Naive thymus-derived CD4-positive, alpha-beta T cell (primary cell): ENCODE results near the gene WDR53. TPM values are rescaled to one million over a fixed set of nuclear protein-coding genes. Genes with fewer than 3 reads are reported as not detected.
"Not testable (repeated sequence)": the region's sequence is repeated elsewhere in the genome, so short reads cannot be mapped to it uniquely, and the experiment has no call there.

ENCODE experiments used
- ATAC-seq: fragments of 150-1000 bp; cut with Tn5 transposase; 2 replicates; pipeline ENCODE4 v1.10.0; 2021; ENCODE audit warnings: mild to moderate bottlenecking, moderate library complexity
- CTCF ChIA-PET: fragments of 350-600 bp; sonication (Branson Sonifier 250); formaldehyde crosslinking; loops from one replicate; lab custom pipeline; 2021; ENCODE audit warnings: antibody characterized with exemption; lab: Charles Lee
- POLR2A ChIA-PET: fragments of 350-600 bp; sonication (Branson Sonifier 250); formaldehyde crosslinking; loops from one replicate; lab custom pipeline; 2021; ENCODE audit warnings: antibody characterized with exemption, inconsistent platforms; lab: Charles Lee
- DNase-seq, 9 donors: peaks; one replicate each; pipeline versions ENCODE4 v3.0.0 to v3.0.0-alpha.2; 2020 to 2022; ENCODE audit warnings: mixed read lengths in 1 of 9
- H3K27ac ChIP-seq: one replicate; pipeline ENCODE4 v1.7.0; 2013; ENCODE audit warnings: mild to moderate bottlenecking, low read depth, low read length, moderate library complexity
- H3K27me3 ChIP-seq, 2 donors: one replicate each; pipeline ENCODE4 v1.7.0; 2013; ENCODE audit warnings: low read length in 2 of 2, mild to moderate bottlenecking in 2 of 2, moderate library complexity in 2 of 2; ENCODE audit not compliant: control insufficient read depth in 2 of 2, insufficient read depth in 2 of 2
- H3K36me3 ChIP-seq, 3 experiments: 1 replicate in 2 of 3; 2 replicates in 1 of 3; pipeline ENCODE4 v1.7.0; 2013; ENCODE audit warnings: low read length in 3 of 3, mild to moderate bottlenecking in 3 of 3, moderate library complexity in 1 of 3; ENCODE audit not compliant: insufficient read depth in 3 of 3, control insufficient read depth in 2 of 3
- H3K4me1 ChIP-seq, 2 donors: one replicate each; pipeline ENCODE4 v1.7.0; 2013; ENCODE audit warnings: low read length in 2 of 2, mild to moderate bottlenecking in 2 of 2, moderate library complexity in 1 of 2; ENCODE audit not compliant: control insufficient read depth in 2 of 2, insufficient read depth in 2 of 2
- H3K4me3 ChIP-seq: 2 replicates; pipeline ENCODE4 v1.7.0; 2013; ENCODE audit warnings: mild to moderate bottlenecking, low read length
- H3K9me3 ChIP-seq, 3 experiments: 1 replicate in 2 of 3; 2 replicates in 1 of 3; pipeline ENCODE4 v1.7.0; 2013; ENCODE audit warnings: low read length in 3 of 3; ENCODE audit not compliant: control insufficient read depth in 2 of 3
- H3K27ac Mint-ChIP-seq, 9 donors: one replicate each; pipeline ENCODE4 v1.8.0; 2020 to 2022; ENCODE audit warnings: mixed read lengths in 9 of 9, mild to moderate bottlenecking in 8 of 9, moderate library complexity in 5 of 9, inconsistent platforms in 2 of 9
- H3K27me3 Mint-ChIP-seq, 5 donors: one replicate each; pipeline ENCODE4 v1.8.0; 2021 to 2022; ENCODE audit warnings: mixed read lengths in 5 of 5, mild to moderate bottlenecking in 1 of 5
- H3K36me3 Mint-ChIP-seq, 5 donors: one replicate each; pipeline ENCODE4 v1.8.0; 2020 to 2022; ENCODE audit warnings: mixed read lengths in 5 of 5, mild to moderate bottlenecking in 3 of 5, inconsistent platforms in 1 of 5
- H3K4me1 Mint-ChIP-seq, 7 donors: one replicate each; pipeline ENCODE4 v1.8.0; 2020 to 2022; ENCODE audit warnings: mixed read lengths in 7 of 7, mild to moderate bottlenecking in 3 of 7, inconsistent platforms in 1 of 7
- H3K4me3 Mint-ChIP-seq, 10 donors: one replicate each; pipeline ENCODE4 v1.8.0; 2020 to 2022; ENCODE audit warnings: mild to moderate bottlenecking in 10 of 10, mixed read lengths in 10 of 10, moderate library complexity in 6 of 10, inconsistent platforms in 2 of 10
- H3K9me3 Mint-ChIP-seq, 11 donors: one replicate each; pipeline ENCODE4 v1.8.0; 2020 to 2022; ENCODE audit warnings: mixed read lengths in 11 of 11, mild to moderate bottlenecking in 4 of 11, inconsistent platforms in 1 of 11, moderate library complexity in 1 of 11
- intact Hi-C, 2 donors: fragments of 100-400 bp; cut with micrococcal nuclease; formaldehyde crosslinking; loops; one replicate each; pipeline ENCODE4 v1.15.1; 2023
- polyA plus RNA-seq, 2 donors: library from polyadenylated mRNA; unstranded; fragments of 300-500 nt; fragmentation: Illumina TruSeq; gene quantifications; one replicate each; pipeline ENCODE4 v1.2.3, GENCODE V29; 2021
- total RNA-seq, 6 experiments: library from RNA in 5 of 6; stranded (reverse) in 5 of 6; gene quantifications; 1 replicate in 5 of 6; 2 replicates in 1 of 6; pipeline ENCODE4 v1.2.3 and lab custom pipeline; 2021 to 2026

The WDR53 gene
- total and polyA plus RNA-seq, 7 experiments from 2014 or later, result 11.9 to 31.5 (median 22.7) TPM

GRCh38 chr3:196599734-196600128, 31.4 kb upstream of the WDR53 start:
- Histone ChIP-seq H3K27ac (no peak overlapping the region), H3K9me3 (no peaks in the 10 kb centered on the region), H3K4me3 (no peak overlapping the region), H3K4me1 (peaks cover 0 to 4% of the 10 kb centered on the region in 2 donors), H3K27me3 (no peaks in the 10 kb centered on the region), H3K36me3 (no peaks in the 10 kb centered on the region)
- Mint-ChIP-seq H3K4me3 (peak overlapping the region in 2 of 10 donors; percentile 29 to 42), H3K27me3 (peaks cover 0 to 30% (median 6%) of the 10 kb centered on the region in 5 donors), H3K27ac (peak overlapping the region in 1 of 9 donors; percentile 62), H3K9me3 (peaks cover 0 to 2% (median 0%) of the 10 kb centered on the region in 11 donors), H3K36me3 (peaks cover 0 to 3% (median 0%) of the 10 kb centered on the region in 5 donors), H3K4me1 (peaks cover 0 to 25% (median 16%) of the 10 kb centered on the region in 7 donors)
- DNase-seq, result no peak
- ATAC-seq, result no peak
- ChIA-PET POLR2A (interaction anchor here (1.1 to 1.4 kb wide), 2 partner anchors 85 to 95 kb away, joined by 3 read pairs; no protein-coding TSS in a partner anchor), CTCF (interaction anchor here (0.7 kb wide), 1 partner anchor 85 kb away, joined by 3 read pairs; no protein-coding TSS in a partner anchor)
- intact Hi-C loops, result loop anchor here (2.0 to 10.0 kb wide), 3 partner anchors 31 to 235 kb away; partner anchors contain the start of genes FBXO45 (in 1 of the 2) and WDR53 (in 1 of the 2)

GRCh38 chr3:196597971-196598733, 29.8 kb upstream of the WDR53 start:
- Mint-ChIP-seq H3K4me1 (peaks cover 0 to 15% (median 9%) of the 10 kb centered on the region in 7 donors), H3K27ac (peak overlapping the region in 8 of 9 donors; percentile 46 to 87 (median 74)), H3K4me3 (peak overlapping the region; percentile 13 to 94 (median 83)), H3K27me3 (peaks cover 0 to 33% (median 6%) of the 10 kb centered on the region in 5 donors)
- H3K27me3 ChIP-seq, H3K36me3 ChIP-seq, H3K27ac ChIP-seq, H3K36me3 Mint-ChIP-seq, H3K9me3 ChIP-seq, H3K9me3 Mint-ChIP-seq, H3K4me1 ChIP-seq: not testable (repeated sequence)
- peak in 6 of 9 donors; percentile 38 to 65 (median 50) for DNase-seq
- POLR2A ChIA-PET, result interaction anchor here (0.7 to 3.1 kb wide), 12 partner anchors 8 to 142 kb away, joined by 3 to 13 read pairs (median 4); partner anchors contain the start of genes FBXO45 and WDR53
- peak overlapping the region; percentile 53 for H3K4me3 ChIP-seq
- peak; percentile 6 for ATAC-seq
- CTCF ChIA-PET, result interaction anchor here (0.7 to 1.9 kb wide), 4 partner anchors 11 to 87 kb away, joined by 3 to 7 read pairs (median 4); no protein-coding TSS in a partner anchor
- intact Hi-C loops, result loop anchor here in 1 of 2 donors (2.0 kb wide), 1 partner anchor 29 kb away; the partner anchor contains the start of genes FBXO45 and WDR53

DNA sequence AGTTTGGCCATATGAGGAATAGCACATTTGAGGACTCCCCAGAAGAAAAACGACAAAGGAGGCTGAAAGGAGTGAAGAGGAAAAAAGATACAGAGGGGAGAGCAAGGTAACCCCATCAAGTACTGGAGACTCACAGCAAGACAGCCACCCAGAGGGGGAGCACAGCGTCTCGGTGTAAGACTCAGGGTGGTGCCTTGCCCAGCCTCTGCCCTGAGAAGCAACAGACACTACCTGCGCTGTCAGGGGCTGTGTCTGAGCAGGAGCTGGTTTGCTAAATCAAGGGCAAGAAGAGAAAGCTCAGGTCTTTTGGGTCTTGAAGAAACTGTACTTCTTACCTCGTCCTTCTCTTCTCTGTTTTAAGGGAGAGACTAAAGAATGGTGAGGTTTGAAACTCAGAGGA, 28.0 kb upstream of the WDR53 start:
- no peaks in the 10 kb centered on the region for H3K27me3 ChIP-seq
- H3K4me3 ChIP-seq, result no peak overlapping the region
- Mint-ChIP-seq H3K36me3 (peaks cover 0 to 3% (median 0%) of the 10 kb centered on the region in 5 donors), H3K27ac (peak overlapping the region in 1 of 9 donors; percentile 20), H3K4me3 (no peak overlapping the region), H3K4me1 (peaks cover 0 to 15% (median 9%) of the 10 kb centered on the region in 7 donors), H3K27me3 (peaks cover 0 to 33% (median 6%) of the 10 kb centered on the region in 5 donors), H3K9me3 (peaks cover 0 to 2% (median 0%) of the 10 kb centered on the region in 11 donors)
- CTCF ChIA-PET, result no interaction called here
- H3K9me3 ChIP-seq, result no peaks in the 10 kb centered on the region
- DNase-seq (no peak), ATAC-seq (no peak)
- no peaks in the 10 kb centered on the region for H3K36me3 ChIP-seq
- H3K4me1 ChIP-seq, result no peaks in the 10 kb centered on the region
- intact Hi-C loops, result no loop called here
- POLR2A ChIA-PET, result interaction anchor here (1.0 to 3.1 kb wide), 2 partner anchors 12 to 13 kb away, joined by 3 to 12 read pairs; no protein-coding TSS in a partner anchor
- H3K27ac ChIP-seq, result no peak overlapping the region

DNA sequence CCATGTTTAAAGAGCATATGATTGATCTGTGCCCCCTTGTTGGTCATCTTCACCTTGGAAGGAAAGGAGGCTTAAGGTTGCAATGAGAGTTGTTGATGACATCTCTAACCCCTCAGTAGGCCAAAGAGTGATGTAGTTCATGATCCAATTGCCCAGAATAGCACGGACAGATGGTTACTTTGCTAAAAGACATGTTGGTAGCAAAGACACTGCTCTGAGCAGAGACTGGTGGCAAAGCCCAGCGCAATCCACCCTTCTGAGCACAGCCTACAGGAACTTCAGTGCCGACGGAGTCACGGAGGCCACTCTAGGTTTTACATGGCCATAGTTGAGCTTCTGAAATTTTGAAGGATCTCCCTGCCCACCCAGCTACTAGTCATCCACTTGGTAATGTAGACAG, 21.9 kb upstream of the WDR53 start:
- ChIA-PET POLR2A (interaction anchor here (0.7 to 1.3 kb wide), 2 partner anchors 8 to 10 kb away, joined by 3 to 6 read pairs; no protein-coding TSS in a partner anchor), CTCF (interaction anchor here (1.4 kb wide), 1 partner anchor 95 kb away, joined by 5 read pairs; no protein-coding TSS in a partner anchor)
- no peaks in the 10 kb centered on the region for H3K9me3 ChIP-seq
- no peak overlapping the region for H3K27ac ChIP-seq
- ATAC-seq, result no peak
- no peak for DNase-seq
- peaks cover 0 to 6% (median 0%) of the 10 kb centered on the region in 7 donors for H3K4me1 Mint-ChIP-seq
- peaks cover 0 to 7% (median 3%) of the 10 kb centered on the region in 5 donors for H3K36me3 Mint-ChIP-seq
- H3K27me3 Mint-ChIP-seq, result peaks cover 0 to 6% (median 0%) of the 10 kb centered on the region in 5 donors
- no peak overlapping the region for H3K4me3 ChIP-seq
- no peaks in the 10 kb centered on the region for H3K4me1 ChIP-seq
- H3K36me3 ChIP-seq, result peaks cover 0 to 6% (median 0%) of the 10 kb centered on the region in 3 experiments
- H3K27me3 ChIP-seq, result no peaks in the 10 kb centered on the region
- no peaks in the 10 kb centered on the region for H3K9me3 Mint-ChIP-seq
- H3K27ac Mint-ChIP-seq, result no peak overlapping the region
- intact Hi-C loops, result no loop called here
- H3K4me3 Mint-ChIP-seq, result no peak overlapping the region

- Histone ChIP-seq H3K4me1 (no peaks in the 10 kb centered on the region), H3K36me3 (peaks cover 0 to 24% (median 0%) of the 10 kb centered on the region in 3 experiments), H3K27me3 (no peaks in the 10 kb centered on the region), H3K27ac (no peak overlapping the region), H3K9me3 (no peaks in the 10 kb centered on the region), H3K4me3 (no peak overlapping the region)
- ChIA-PET POLR2A (interaction anchor here (3.4 kb wide), 1 partner anchor 12 kb away, joined by 12 read pairs; no protein-coding TSS in a partner anchor), CTCF (no interaction called here)
- Mint-ChIP-seq H3K27me3 (no peaks in the 10 kb centered on the region), H3K27ac (no peak overlapping the region), H3K4me3 (no peak overlapping the region), H3K36me3 (peaks cover 0 to 33% (median 17%) of the 10 kb centered on the region in 5 donors), H3K9me3 (no peaks in the 10 kb centered on the region), H3K4me1 (peaks cover 0 to 13% (median 0%) of the 10 kb centered on the region in 7 donors)
- intact Hi-C loops, result no loop called here
- DNase-seq (no peak), ATAC-seq (no peak)
Observed at GRCh38 chr3:196585044-196585757, 16.8 kb upstream of the WDR53 start.

- H3K9me3 Mint-ChIP-seq, result no peaks in the 10 kb centered on the region
- H3K4me1 Mint-ChIP-seq, result peaks cover 20 to 42% (median 29%) of the 10 kb centered on the region in 7 donors
- Histone ChIP-seq H3K27me3 (no peaks in the 10 kb centered on the region), H3K4me3 (no peak overlapping the region), H3K27ac (no peak overlapping the region), H3K9me3 (no peaks in the 10 kb centered on the region), H3K36me3 (peaks cover 0 to 4% (median 0%) of the 10 kb centered on the region in 3 experiments), H3K4me1 (peaks cover 17 to 18% of the 10 kb centered on the region in 2 donors)
- no peak for DNase-seq
- CTCF ChIA-PET, result no interaction called here
- H3K27me3 Mint-ChIP-seq, result no peaks in the 10 kb centered on the region
- POLR2A ChIA-PET, result interaction anchor here (1.4 kb wide), 1 partner anchor 26 kb away, joined by 10 read pairs; no protein-coding TSS in a partner anchor
- H3K36me3 Mint-ChIP-seq, result peaks cover 0 to 4% (median 0%) of the 10 kb centered on the region in 5 donors
- intact Hi-C loops, result no loop called here
- no peak overlapping the region for H3K4me3 Mint-ChIP-seq
- H3K27ac Mint-ChIP-seq, result no peak overlapping the region
- no peak for ATAC-seq
Observed at GRCh38 chr3:196572389-196572788, 4.0 kb upstream of the WDR53 start.
